ENCODE measurements around the gene MRC1. TPM values are rescaled to one million over a fixed set of nuclear protein-coding genes. Genes with fewer than 3 reads are reported as not detected.
A peak's percentile ranks its signal among the peaks of the same experiment; 100 is the strongest.

Gene MRC1
- total RNA-seq, 4 donors from 2014 or later, result 3.3 to 9.8 (median 5.9) TPM

- no peak for DNase-seq (ENCODE audit: low spot score in 2 of 2)
Measured at GRCh38 chr10:17782921-17783665, 26.1 kb upstream of the MRC1 start.

GRCh38 chr10:17783751-17784150 is 25.4 kb upstream of the MRC1 start:
- Histone ChIP-seq H3K9me3 (no peaks in the 10 kb centered on the region), H3K4me1 (peaks cover 10% of the 10 kb centered on the region), H3K4me3 (no peak overlapping the region), H3K27me3 (no peaks in the 10 kb centered on the region), H3K27ac (no peak overlapping the region), H3K36me3 (no peaks in the 10 kb centered on the region)
- DNase-seq (ENCODE audit: low spot score in 2 of 2), result no peak
- 38% methylated on average over 1 of the region's 1 CpG for WGBS
- TF ChIP-seq CTCF (IDR thresholded peaks at IDR 0.05), result no peak
- TF ChIP-seq POLR2A (IDR thresholded peaks at IDR 0.05), result no peak
- TF ChIP-seq EP300 (IDR thresholded peaks at IDR 0.05), result no peak
- no peak for TF ChIP-seq POLR2AphosphoS5 (IDR thresholded peaks at IDR 0.05)

More at GRCh38 chr10:17782921-17783665, 26.1 kb upstream of the MRC1 start:
- 28% methylated on average over 16 of the region's 16 CpGs for WGBS
- Histone ChIP-seq H3K4me1 (peaks cover 10% of the 10 kb centered on the region), H3K27me3 (no peaks in the 10 kb centered on the region), H3K27ac (no peak overlapping the region), H3K4me3 (no peak overlapping the region), H3K9me3 (no peaks in the 10 kb centered on the region), H3K36me3 (no peaks in the 10 kb centered on the region)
- TF ChIP-seq POLR2A (IDR thresholded peaks at IDR 0.05), result no peak

DNA sequence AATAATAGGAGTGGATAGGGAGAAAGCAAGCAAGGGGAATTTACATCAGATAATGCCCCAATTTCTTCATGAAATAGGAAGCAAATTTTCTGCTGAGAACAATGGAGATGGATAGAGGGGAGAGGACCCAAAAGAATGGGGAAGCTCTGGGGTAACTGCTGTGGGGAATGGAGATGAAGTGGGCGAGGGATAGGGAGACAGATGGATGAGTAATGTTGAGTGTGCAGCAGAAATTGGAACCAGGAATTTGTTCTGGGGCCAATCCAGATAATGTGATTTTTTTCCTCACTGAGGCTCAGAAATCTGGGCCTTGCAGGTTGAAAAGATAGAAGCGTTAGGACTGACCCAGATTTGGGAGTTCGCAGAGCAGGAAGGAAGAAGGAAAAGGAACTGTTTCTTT is 24.5 kb upstream of the MRC1 start:
- Histone ChIP-seq H3K4me3 (no peak overlapping the region), H3K36me3 (no peaks in the 10 kb centered on the region), H3K9me3 (no peaks in the 10 kb centered on the region), H3K27ac (no peak overlapping the region), H3K27me3 (no peaks in the 10 kb centered on the region), H3K4me1 (peaks cover 10% of the 10 kb centered on the region)
- TF ChIP-seq CTCF (IDR thresholded peaks at IDR 0.05), result no peak
- TF ChIP-seq POLR2A (IDR thresholded peaks at IDR 0.05), result no peak
- no peak for TF ChIP-seq EP300 (IDR thresholded peaks at IDR 0.05)
- TF ChIP-seq POLR2AphosphoS5 (IDR thresholded peaks at IDR 0.05), result no peak
- WGBS, result 34% methylated on average over 3 of the region's 3 CpGs
- no peak for DNase-seq (ENCODE audit: low spot score in 2 of 2)

- no peaks in the 10 kb centered on the region for H3K9me3 ChIP-seq
- TF ChIP-seq POLR2AphosphoS5 (IDR thresholded peaks at IDR 0.05) (no peak), CTCF (IDR thresholded peaks at IDR 0.05) (no peak), POLR2A (IDR thresholded peaks at IDR 0.05) (no peak), EP300 (IDR thresholded peaks at IDR 0.05) (no peak)
- H3K4me3 ChIP-seq, result no peak overlapping the region
- DNase-seq (ENCODE audit: low spot score in 2 of 2), result no peak
- H3K4me1 ChIP-seq, result peaks cover 10% of the 10 kb centered on the region
- H3K27ac ChIP-seq, result peak overlapping the region; percentile 14
- H3K36me3 ChIP-seq, result no peaks in the 10 kb centered on the region
- H3K27me3 ChIP-seq, result no peaks in the 10 kb centered on the region
- WGBS, result 82% methylated on average over 5 of the region's 5 CpGs
Measured at GRCh38 chr10:17785276-17785930, 23.7 kb upstream of the MRC1 start.

GRCh38 chr10:17787087-17787961 is 21.8 kb upstream of the MRC1 start:
- no peak for DNase-seq (ENCODE audit: low spot score in 2 of 2)
- Histone ChIP-seq H3K27ac (peak overlapping the region; percentile 24), H3K4me1 (peaks cover 10% of the 10 kb centered on the region), H3K27me3 (no peaks in the 10 kb centered on the region), H3K9me3 (no peaks in the 10 kb centered on the region), H3K4me3 (no peak overlapping the region), H3K36me3 (no peaks in the 10 kb centered on the region)
- 58% methylated on average over 11 of the region's 13 CpGs for WGBS
- TF ChIP-seq POLR2AphosphoS5 (IDR thresholded peaks at IDR 0.05) (no peak), EP300 (IDR thresholded peaks at IDR 0.05) (no peak), POLR2A (IDR thresholded peaks at IDR 0.05) (no peak), CTCF (IDR thresholded peaks at IDR 0.05) (no peak)
